Measurements from ENCODE around the gene TPRN. TPM values are rescaled to one million over a fixed set of nuclear protein-coding genes. Genes with fewer than 3 reads are reported as not detected.

The TPRN gene
- total and polyA plus RNA-seq, 9 of the 15 experiments (the other 6 are each of a cell fraction or from before 2014, with no cell fraction given) = 0.31 to 31.9 (median 4.4) TPM

GRCh38 chr9:137188086-137188489, 12.5 kb downstream of the TPRN start (continued):
- TF ChIP-seq, protein P1, sequence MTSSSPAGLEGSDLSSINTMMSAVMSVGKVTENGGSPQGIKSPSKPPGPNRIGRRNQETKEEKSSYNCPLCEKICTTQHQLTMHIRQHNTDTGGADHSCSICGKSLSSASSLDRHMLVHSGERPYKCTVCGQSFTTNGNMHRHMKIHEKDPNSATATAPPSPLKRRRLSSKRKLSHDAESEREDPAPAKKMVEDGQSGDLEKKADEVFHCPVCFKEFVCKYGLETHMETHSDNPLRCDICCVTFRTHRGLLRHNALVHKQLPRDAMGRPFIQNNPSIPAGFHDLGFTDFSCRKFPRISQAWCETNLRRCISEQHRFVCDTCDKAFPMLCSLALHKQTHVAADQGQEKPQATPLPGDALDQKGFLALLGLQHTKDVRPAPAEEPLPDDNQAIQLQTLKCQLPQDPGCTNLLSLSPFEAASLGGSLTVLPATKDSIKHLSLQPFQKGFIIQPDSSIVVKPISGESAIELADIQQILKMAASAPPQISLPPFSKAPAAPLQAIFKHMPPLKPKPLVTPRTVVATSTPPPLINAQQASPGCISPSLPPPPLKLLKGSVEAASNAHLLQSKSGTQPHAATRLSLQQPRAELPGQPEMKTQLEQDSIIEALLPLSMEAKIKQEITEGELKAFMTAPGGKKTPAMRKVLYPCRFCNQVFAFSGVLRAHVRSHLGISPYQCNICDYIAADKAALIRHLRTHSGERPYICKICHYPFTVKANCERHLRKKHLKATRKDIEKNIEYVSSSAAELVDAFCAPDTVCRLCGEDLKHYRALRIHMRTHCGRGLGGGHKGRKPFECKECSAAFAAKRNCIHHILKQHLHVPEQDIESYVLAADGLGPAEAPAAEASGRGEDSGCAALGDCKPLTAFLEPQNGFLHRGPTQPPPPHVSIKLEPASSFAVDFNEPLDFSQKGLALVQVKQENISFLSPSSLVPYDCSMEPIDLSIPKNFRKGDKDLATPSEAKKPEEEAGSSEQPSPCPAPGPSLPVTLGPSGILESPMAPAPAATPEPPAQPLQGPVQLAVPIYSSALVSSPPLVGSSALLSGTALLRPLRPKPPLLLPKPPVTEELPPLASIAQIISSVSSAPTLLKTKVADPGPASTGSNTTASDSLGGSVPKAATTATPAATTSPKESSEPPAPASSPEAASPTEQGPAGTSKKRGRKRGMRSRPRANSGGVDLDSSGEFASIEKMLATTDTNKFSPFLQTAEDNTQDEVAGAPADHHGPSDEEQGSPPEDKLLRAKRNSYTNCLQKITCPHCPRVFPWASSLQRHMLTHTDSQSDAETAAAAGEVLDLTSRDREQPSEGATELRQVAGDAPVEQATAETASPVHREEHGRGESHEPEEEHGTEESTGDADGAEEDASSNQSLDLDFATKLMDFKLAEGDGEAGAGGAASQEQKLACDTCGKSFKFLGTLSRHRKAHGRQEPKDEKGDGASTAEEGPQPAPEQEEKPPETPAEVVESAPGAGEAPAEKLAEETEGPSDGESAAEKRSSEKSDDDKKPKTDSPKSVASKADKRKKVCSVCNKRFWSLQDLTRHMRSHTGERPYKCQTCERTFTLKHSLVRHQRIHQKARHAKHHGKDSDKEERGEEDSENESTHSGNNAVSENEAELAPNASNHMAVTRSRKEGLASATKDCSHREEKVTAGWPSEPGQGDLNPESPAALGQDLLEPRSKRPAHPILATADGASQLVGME (CRISPR knock-in tag; IDR thresholded peaks at IDR 0.05) = no peak
- TF ChIP-seq ZNF444 (CRISPR knock-in tag; IDR thresholded peaks at IDR 0.05) = no peak
- TF ChIP-seq HMG20B (CRISPR knock-in tag; IDR thresholded peaks at IDR 0.05) = no peak
- TF ChIP-seq E2F3 (CRISPR knock-in tag; IDR thresholded peaks at IDR 0.05) = no peak
- no peak for TF ChIP-seq BDP1 (IDR thresholded peaks at IDR 0.05; ENCODE audit: insufficient read depth, insufficient read length)
- no peak for TF ChIP-seq HDAC1 (IDR thresholded peaks at IDR 0.05)
- TF ChIP-seq CEBPB (tag; IDR thresholded peaks at IDR 0.05) = no peak
- TF ChIP-seq CBFB (CRISPR knock-in tag; IDR thresholded peaks at IDR 0.05) = 0 out of 2 replicates have a peak, but pooled peaks have one; percentile 65
- TF ChIP-seq, protein P2, sequence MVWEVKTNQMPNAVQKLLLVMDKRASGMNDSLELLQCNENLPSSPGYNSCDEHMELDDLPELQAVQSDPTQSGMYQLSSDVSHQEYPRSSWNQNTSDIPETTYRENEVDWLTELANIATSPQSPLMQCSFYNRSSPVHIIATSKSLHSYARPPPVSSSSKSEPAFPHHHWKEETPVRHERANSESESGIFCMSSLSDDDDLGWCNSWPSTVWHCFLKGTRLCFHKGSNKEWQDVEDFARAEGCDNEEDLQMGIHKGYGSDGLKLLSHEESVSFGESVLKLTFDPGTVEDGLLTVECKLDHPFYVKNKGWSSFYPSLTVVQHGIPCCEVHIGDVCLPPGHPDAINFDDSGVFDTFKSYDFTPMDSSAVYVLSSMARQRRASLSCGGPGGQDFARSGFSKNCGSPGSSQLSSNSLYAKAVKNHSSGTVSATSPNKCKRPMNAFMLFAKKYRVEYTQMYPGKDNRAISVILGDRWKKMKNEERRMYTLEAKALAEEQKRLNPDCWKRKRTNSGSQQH (CRISPR knock-in tag; IDR thresholded peaks at IDR 0.05) = 0 out of 2 replicates have a peak, but pooled peaks have one; percentile 44
- TF ChIP-seq HDAC2 (IDR thresholded peaks at IDR 0.05) = 0 out of 2 replicates have a peak, but pooled peaks have one; percentile 37
- no peak for TF ChIP-seq TRIM25 (IDR thresholded peaks at IDR 0.05; ENCODE audit: borderline replicate concordance)
- TF ChIP-seq ZBTB43 (CRISPR knock-in tag; IDR thresholded peaks at IDR 0.05) = no peak
- no peak for TF ChIP-seq IRF9 (tag; IDR thresholded peaks at IDR 0.05)
- no peak for TF ChIP-seq NCOR1 (IDR thresholded peaks at IDR 0.05)
- TF ChIP-seq SAP30 (IDR thresholded peaks at IDR 0.05; ENCODE audit: borderline replicate concordance, insufficient read depth, low read depth, low read length, poor library complexity, severe bottlenecking) = peak; percentile 84
- TF ChIP-seq ZNF143 (CRISPR knock-in tag; IDR thresholded peaks at IDR 0.05) = no peak
- TF ChIP-seq ZKSCAN1 (IDR thresholded peaks at IDR 0.05; ENCODE audit: low read depth, low read length) = no peak
- no peak for TF ChIP-seq NELFE (IDR thresholded peaks at IDR 0.05; ENCODE audit: insufficient read depth, insufficient read length)
